Measurements from ENCODE around the gene PPP2R1B.

Gene PPP2R1B

DNA sequence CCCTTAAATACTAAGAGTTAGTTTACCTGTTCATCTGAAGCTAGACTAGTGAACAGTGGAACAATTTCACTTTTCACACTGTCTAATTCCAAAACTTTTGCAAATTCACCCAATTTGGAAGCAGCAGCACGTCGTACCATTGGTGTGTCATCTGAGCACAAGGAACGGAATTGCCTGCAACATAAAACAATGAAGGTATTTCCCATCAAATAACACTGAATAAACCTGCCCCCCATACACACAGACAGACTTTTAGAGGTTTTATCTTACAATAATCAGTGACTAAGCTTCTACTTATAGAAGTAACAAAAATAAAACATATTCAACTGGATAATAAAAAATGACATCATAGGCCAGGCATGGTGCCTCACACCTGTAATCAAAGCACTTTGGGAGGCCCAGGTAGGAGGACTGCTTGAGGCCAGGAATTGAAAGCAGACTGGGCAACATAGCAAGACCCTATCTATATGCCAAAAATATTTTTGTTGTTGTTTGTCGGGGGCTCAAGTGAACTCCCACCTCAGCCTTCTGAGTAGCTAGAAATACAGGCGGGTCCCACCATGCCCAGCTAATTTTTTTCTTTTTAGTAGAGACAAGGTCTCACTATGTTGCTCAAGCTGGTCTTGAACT lies 6.3 kb downstream of the PPP2R1B start:
- peaks cover 74% of the 10 kb centered on the region for H3K36me3 ChIP-seq (ENCODE audit: insufficient read depth, low read length)
- H3K4me1 ChIP-seq (ENCODE audit: insufficient read depth, low read length): peaks cover 20% of the 10 kb centered on the region
- no peaks in the 10 kb centered on the region for H3K9me3 ChIP-seq (ENCODE audit: low read length)
- H3K4me3 ChIP-seq (ENCODE audit: low read length): no peak overlapping the region
- no peaks in the 10 kb centered on the region for H3K27me3 ChIP-seq (ENCODE audit: insufficient read depth, low read length)
- H2AFZ ChIP-seq (ENCODE audit: low read depth, low read length): no peak overlapping the region

DNA sequence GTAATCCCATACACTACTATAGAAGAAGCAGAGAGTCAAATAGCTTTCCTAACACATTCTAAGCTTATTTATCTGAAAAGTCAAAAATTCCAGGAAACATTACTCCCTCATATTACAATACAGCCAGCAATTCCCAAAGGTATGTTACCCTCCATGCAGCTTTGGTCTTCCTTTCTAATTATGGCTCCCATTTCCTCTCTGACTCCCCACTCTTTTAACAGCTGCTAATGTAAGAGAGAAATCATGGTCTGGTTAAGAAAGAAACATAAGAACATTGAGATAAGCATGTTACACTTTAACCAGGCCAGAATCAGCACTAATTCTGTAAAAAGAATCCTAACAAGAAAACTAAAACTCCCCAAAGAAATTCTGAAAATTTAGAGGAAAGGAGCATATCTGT lies 6.8 kb downstream of the PPP2R1B start:
- no peak overlapping the region for H2AFZ ChIP-seq (ENCODE audit: low read depth, low read length)
- peaks cover 79% of the 10 kb centered on the region for H3K36me3 ChIP-seq (ENCODE audit: insufficient read depth, low read length)
- H3K9me3 ChIP-seq (ENCODE audit: low read length): no peaks in the 10 kb centered on the region
- H3K4me3 ChIP-seq (ENCODE audit: low read length): no peak overlapping the region
- peaks cover 17% of the 10 kb centered on the region for H3K4me1 ChIP-seq (ENCODE audit: insufficient read depth, low read length)
- no peaks in the 10 kb centered on the region for H3K27me3 ChIP-seq (ENCODE audit: insufficient read depth, low read length)

DNA sequence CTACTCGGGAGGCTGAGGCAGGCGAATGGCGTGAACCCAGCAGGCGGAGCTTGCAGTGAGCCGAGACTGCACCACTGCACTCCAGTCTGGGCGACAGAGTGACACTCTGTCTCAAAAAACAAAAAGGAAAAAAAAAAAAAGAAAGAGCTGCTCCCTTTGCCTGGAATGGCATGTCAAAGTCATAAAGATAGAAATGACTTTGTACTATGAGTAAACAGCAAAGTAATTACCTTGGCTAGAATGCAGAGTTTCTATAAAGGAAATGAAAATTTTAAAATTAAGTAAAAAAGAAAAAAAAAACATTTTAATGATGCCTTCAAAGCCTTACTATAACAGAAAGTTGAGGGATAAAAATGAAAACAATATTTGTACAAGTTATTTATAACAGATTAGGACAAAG lies 10.1 kb downstream of the PPP2R1B start:
- Histone ChIP-seq H3K4me3 (ENCODE audit: low read length) (no peak overlapping the region), H3K9me3 (ENCODE audit: low read length) (no peaks in the 10 kb centered on the region), H2AFZ (ENCODE audit: low read depth, low read length) (no peak overlapping the region), H3K36me3 (ENCODE audit: insufficient read depth, low read length) (peaks cover 84% of the 10 kb centered on the region), H3K27me3 (ENCODE audit: insufficient read depth, low read length) (no peaks in the 10 kb centered on the region), H3K4me1 (ENCODE audit: insufficient read depth, low read length) (peaks cover 3% of the 10 kb centered on the region)

DNA sequence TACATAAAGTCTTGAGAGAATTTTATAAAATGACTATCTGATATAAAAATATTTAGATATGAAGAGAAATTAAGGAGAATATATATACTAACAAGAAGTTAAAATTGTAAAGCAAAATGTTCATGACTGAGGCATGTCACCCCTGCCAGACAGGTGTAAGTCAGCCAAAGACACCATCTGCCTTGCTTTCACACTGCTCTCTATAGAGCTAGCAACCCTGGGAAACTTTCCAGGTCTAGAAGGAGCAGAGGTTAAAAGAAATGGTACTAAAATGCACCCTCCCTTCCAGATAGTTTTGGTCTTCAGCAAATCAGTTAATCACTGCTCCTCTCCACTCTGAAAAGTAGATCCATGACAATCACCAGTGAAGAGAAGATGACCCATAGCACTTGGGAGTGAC lies 16.5 kb downstream of the PPP2R1B start:
- Histone ChIP-seq H3K36me3 (ENCODE audit: insufficient read depth, low read length) (peaks cover 81% of the 10 kb centered on the region), H2AFZ (ENCODE audit: low read depth, low read length) (no peak overlapping the region), H3K4me1 (ENCODE audit: insufficient read depth, low read length) (no peaks in the 10 kb centered on the region), H3K4me3 (ENCODE audit: low read length) (no peak overlapping the region), H3K9me3 (ENCODE audit: low read length) (peaks cover 3% of the 10 kb centered on the region), H3K27me3 (ENCODE audit: insufficient read depth, low read length) (no peaks in the 10 kb centered on the region)

DNA sequence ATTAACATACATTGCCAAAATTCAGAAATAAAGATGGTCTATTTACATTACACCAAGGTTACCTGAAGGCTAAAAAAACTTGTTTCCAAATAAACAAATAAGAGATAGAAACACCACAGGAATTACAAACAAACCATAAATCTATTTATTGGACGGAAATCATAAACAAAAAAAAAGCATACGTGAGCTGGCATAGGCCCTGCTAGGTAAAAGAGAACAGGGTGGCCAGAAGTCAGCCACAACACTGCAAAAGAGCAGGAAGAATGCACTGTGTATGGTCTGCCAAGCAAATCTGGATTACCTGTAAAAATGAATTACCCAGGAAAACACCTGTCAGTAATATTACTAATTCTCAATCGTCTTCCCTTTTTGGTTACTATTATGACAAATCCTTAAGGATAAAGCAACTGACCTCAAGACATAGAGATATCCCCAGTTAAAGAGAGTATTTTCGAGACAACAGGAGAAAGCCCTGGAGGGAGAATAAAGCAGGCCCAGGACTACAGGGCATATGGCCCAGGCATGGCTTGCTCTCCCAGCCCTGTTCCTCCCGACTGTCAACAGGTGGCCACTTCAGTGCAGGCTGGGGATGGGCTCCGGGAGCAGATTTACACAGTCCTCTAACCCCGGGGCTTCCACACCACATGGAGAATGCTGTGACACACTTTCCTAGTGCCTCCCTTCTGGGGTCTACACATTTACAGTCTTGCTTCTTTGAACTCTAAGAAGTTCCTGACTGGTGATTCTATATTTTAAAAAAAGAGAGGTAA lies 18.0 kb downstream of the PPP2R1B start:
- Histone ChIP-seq H3K36me3 (ENCODE audit: insufficient read depth, low read length) (peaks cover 81% of the 10 kb centered on the region), H2AFZ (ENCODE audit: low read depth, low read length) (no peak overlapping the region), H3K9me3 (ENCODE audit: low read length) (peaks cover 3% of the 10 kb centered on the region), H3K4me1 (ENCODE audit: insufficient read depth, low read length) (no peaks in the 10 kb centered on the region), H3K27me3 (ENCODE audit: insufficient read depth, low read length) (no peaks in the 10 kb centered on the region), H3K4me3 (ENCODE audit: low read length) (no peak overlapping the region)

DNA sequence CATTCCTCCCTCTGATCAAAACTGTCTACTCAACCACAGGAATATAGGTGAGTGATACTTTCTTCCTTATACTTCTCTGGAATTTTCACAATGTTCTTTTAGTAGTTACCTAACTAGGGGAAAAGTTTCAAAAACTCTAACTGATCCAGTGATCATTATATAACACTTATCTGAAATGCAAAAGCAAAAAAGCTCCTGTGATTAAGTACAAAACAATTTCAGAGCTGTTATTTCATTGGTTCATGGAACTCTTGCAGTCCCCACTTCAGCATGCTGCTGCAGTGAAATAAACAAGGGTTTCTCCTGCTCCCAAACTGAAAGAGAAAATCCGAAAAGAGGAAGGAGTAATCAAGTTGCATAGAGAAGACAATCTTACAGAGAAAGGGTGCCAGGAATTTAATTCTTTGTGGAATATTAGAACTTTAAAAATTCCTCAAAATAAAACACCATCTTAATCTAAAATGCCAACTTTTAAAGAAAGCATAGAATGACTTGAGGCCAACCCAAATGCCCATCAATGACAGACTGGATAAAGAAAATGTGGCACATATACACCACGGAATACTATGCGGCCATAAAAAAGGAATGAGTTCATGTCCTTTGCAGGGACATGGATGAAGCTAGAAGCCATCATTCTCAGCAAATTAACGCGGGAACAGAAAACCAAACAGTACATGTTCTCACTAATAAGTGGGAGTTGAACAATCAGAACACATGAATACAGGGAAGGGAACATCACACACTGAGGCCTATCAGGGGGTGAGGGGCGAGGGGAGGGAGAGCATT lies 20.3 kb downstream of the PPP2R1B start:
- H3K4me1 ChIP-seq (ENCODE audit: insufficient read depth, low read length): no peaks in the 10 kb centered on the region
- no peak overlapping the region for H3K4me3 ChIP-seq (ENCODE audit: low read length)
- no peak overlapping the region for H2AFZ ChIP-seq (ENCODE audit: low read depth, low read length)
- H3K36me3 ChIP-seq (ENCODE audit: insufficient read depth, low read length): peaks cover 78% of the 10 kb centered on the region
- H3K27me3 ChIP-seq (ENCODE audit: insufficient read depth, low read length): no peaks in the 10 kb centered on the region
- peaks cover 3% of the 10 kb centered on the region for H3K9me3 ChIP-seq (ENCODE audit: low read length)

DNA sequence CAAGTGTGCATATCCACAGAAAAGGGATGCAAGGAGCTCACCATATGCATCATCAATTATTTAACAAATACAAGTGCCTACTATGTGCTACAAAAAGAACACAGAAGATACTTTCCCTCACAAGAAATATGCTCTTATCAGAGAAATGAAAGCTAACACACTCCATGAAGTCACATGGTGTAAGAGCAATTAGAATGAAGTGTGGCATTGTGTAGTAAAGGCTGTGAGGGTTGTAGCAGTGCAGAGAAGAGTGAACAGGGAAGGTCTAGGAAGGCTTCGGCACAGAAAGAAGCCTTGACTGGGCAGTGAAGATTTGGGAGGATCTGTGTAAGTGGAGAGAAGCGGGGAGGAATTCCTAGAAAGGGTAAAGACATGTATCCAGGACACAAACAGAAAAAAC lies 22.5 kb downstream of the PPP2R1B start:
- peaks cover 3% of the 10 kb centered on the region for H3K9me3 ChIP-seq (ENCODE audit: low read length)
- H3K27me3 ChIP-seq (ENCODE audit: insufficient read depth, low read length): no peaks in the 10 kb centered on the region
- H3K4me1 ChIP-seq (ENCODE audit: insufficient read depth, low read length): peaks cover 4% of the 10 kb centered on the region
- no peak overlapping the region for H2AFZ ChIP-seq (ENCODE audit: low read depth, low read length)
- peaks cover 68% of the 10 kb centered on the region for H3K36me3 ChIP-seq (ENCODE audit: insufficient read depth, low read length)
- no peak overlapping the region for H3K4me3 ChIP-seq (ENCODE audit: low read length)

DNA sequence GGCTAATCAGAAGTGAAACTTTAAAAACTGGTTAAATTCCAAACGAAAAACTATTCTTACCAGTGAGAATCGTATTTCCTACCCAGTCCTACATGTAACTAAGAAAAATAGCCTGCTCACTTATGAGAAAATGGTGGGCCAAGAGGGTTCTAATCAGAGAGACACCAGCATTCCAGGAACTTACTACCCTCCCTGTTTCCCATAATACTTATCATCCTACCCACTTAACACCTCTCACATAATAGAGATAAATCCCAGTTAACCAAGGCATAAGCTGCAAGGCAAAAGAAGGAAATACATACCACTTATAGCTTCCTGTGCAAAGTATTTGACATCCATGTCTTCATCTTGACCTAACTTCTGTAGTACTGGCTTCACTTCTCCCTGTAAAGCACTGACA lies 24.4 kb downstream of the PPP2R1B start:
- H3K36me3 ChIP-seq (ENCODE audit: insufficient read depth, low read length): peaks cover 51% of the 10 kb centered on the region
- H3K4me3 ChIP-seq (ENCODE audit: low read length): no peak overlapping the region
- no peaks in the 10 kb centered on the region for H3K27me3 ChIP-seq (ENCODE audit: insufficient read depth, low read length)
- H2AFZ ChIP-seq (ENCODE audit: low read depth, low read length): no peak overlapping the region
- H3K9me3 ChIP-seq (ENCODE audit: low read length): peaks cover 3% of the 10 kb centered on the region
- H3K4me1 ChIP-seq (ENCODE audit: insufficient read depth, low read length): peaks cover 23% of the 10 kb centered on the region

DNA sequence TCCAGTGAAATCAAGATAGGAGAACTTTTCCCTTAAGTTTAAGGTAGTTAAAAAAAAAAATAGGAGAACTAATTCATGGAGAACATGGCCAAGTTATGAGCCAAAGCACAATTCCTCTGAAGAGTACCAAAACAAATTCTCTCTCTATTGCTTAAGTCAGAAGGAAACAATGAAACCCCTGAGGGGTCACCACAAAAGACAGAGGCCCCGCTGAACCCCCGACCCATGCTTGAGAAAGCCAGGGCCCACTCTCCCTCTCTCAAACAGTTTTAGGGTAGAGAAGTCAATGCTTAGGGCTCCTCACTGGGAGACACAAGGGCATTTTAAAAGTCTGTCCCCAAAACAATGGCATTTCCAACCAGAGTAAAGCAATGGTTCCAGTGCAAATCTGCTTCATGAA lies 26.9 kb downstream of the PPP2R1B start:
- Histone ChIP-seq H3K9me3 (ENCODE audit: low read length) (no peaks in the 10 kb centered on the region), H3K4me1 (ENCODE audit: insufficient read depth, low read length) (peaks cover 48% of the 10 kb centered on the region), H2AFZ (ENCODE audit: low read depth, low read length) (no peak overlapping the region), H3K4me3 (ENCODE audit: low read length) (no peak overlapping the region), H3K27me3 (ENCODE audit: insufficient read depth, low read length) (no peaks in the 10 kb centered on the region), H3K36me3 (ENCODE audit: insufficient read depth, low read length) (peaks cover 32% of the 10 kb centered on the region)

DNA sequence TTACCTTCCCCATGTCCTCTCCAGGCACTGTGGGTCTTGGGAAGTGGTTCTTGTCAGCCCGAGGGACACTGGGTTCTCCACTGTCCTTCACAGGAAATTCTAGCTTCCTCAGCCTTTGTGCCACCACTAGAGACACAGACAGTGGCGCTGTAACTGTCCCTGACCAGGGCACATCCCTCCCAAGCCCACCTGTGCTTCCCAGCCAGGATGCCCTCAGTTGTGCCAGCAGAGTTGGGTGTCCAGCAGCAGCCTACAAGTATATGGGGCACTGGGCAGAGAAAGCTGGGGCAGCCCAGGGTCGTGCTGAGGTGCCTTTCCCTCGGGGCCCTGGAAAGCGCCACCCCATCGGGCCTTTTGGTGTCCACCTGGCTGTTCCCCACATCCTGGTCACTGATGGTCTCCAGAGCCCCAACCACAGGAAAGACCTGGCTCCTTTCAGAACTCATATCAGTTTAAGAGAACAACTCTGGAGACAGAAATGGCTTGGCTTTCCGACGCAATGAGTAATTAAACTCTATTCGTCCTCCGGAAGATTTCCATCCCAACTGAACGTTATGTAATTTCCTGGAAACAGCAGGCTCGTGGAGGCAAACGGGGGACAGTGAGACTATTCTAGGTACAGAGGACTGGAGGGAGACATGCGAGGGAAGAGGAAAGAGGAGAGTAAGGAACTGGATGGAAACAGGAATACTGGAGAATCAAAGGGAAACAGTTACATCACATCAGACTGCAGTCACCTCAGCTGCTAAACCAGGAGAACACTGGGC lies 28.6 kb downstream of the PPP2R1B start:
- no peak overlapping the region for H3K4me3 ChIP-seq (ENCODE audit: low read length)
- peaks cover 64% of the 10 kb centered on the region for H3K4me1 ChIP-seq (ENCODE audit: insufficient read depth, low read length)
- no peaks in the 10 kb centered on the region for H3K9me3 ChIP-seq (ENCODE audit: low read length)
- no peaks in the 10 kb centered on the region for H3K27me3 ChIP-seq (ENCODE audit: insufficient read depth, low read length)
- peaks cover 19% of the 10 kb centered on the region for H3K36me3 ChIP-seq (ENCODE audit: insufficient read depth, low read length)
- no peak overlapping the region for H2AFZ ChIP-seq (ENCODE audit: low read depth, low read length)

DNA sequence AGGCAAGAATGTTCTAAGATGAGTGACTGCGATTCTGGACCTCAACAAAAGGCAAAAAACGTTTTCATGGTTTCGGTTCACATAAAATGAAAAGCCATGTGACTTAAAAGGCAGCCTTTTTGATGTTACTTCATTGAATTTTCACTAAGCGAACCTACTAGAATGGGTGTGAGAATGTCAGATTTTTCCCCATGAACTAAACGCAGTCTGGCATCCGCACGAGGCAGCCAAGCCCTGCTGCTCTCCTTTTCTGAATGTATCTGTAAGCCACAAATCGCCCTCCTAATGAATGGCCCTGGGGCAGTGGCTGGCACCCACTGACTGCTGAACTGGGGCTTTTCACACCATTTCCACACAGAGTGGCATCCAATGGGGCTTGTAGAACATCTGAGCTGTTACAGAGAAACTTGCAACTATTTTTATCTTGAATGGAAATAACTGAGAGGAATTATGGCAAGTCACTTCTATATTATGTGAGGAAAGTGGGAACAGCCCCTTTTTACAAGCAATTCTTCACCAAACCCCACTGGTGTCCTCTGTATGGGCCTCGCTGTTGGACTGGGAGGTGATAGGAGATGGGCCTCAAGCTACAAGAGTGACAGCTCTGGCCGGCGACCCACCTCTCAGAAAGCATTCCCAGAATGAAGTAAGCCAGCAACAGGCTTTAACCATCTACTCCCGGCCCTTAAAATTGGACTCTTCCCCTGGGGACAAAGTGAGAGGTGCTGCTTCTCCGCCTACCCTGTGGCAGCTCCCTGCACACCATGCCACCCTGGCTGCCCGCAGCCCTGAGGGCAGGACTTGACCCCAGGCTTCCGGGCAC lies 29.4 kb downstream of the PPP2R1B start:
- H3K4me1 ChIP-seq (ENCODE audit: insufficient read depth, low read length): peaks cover 65% of the 10 kb centered on the region
- no peaks in the 10 kb centered on the region for H3K27me3 ChIP-seq (ENCODE audit: insufficient read depth, low read length)
- peaks cover 14% of the 10 kb centered on the region for H3K36me3 ChIP-seq (ENCODE audit: insufficient read depth, low read length)
- no peak overlapping the region for H2AFZ ChIP-seq (ENCODE audit: low read depth, low read length)
- no peak overlapping the region for H3K4me3 ChIP-seq (ENCODE audit: low read length)
- no peaks in the 10 kb centered on the region for H3K9me3 ChIP-seq (ENCODE audit: low read length)

DNA sequence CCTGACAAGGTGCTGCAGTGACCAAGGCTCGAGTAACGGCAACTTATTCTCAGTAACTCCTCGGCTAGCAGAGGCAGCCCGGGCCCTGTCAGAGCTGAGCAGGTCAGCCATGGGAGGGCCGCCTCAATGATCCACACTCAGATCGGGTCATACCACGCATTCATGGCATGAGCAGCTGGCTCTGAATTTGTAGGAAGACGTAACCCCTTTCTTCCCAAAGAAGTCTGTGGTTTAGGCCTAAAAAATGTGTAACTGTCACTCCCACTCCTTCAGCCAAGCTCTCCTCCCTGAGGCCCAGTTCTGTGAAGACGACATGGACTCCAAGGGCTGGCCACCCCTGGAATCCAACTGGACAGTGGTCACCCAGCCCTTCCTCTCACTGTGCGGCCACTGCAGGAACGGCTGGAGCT lies 30.0 kb downstream of the PPP2R1B start:
- no peaks in the 10 kb centered on the region for H3K27me3 ChIP-seq (ENCODE audit: insufficient read depth, low read length)
- H3K4me3 ChIP-seq (ENCODE audit: low read length): no peak overlapping the region
- H3K9me3 ChIP-seq (ENCODE audit: low read length): no peaks in the 10 kb centered on the region
- peaks cover 7% of the 10 kb centered on the region for H3K36me3 ChIP-seq (ENCODE audit: insufficient read depth, low read length)
- H2AFZ ChIP-seq (ENCODE audit: low read depth, low read length): no peak overlapping the region
- peaks cover 67% of the 10 kb centered on the region for H3K4me1 ChIP-seq (ENCODE audit: insufficient read depth, low read length)

Data from neuron (in vitro differentiated cells).